ENCODE results near the gene C2orf76. TPM values are rescaled to one million over a fixed set of nuclear protein-coding genes. Genes with fewer than 3 reads are reported as not detected.

The C2orf76 gene
- total and polyA plus RNA-seq, 10 of the 15 experiments (the other 5 are each of a cell fraction or from before 2014, with no cell fraction given) = 14.0 to 46.1 (median 25.4) TPM

GRCh38 chr2:119387381-119388129, 20.9 kb upstream of the C2orf76 start (continued):
- no peak for TF ChIP-seq REST (IDR thresholded peaks at IDR 0.05; ENCODE audit: low read depth, low read length)
- no peak for TF ChIP-seq ZBTB40 (IDR thresholded peaks at IDR 0.05; ENCODE audit: borderline replicate concordance)
- TF ChIP-seq CBFB (IDR thresholded peaks at IDR 0.05; ENCODE audit: low read depth) = no peak
- peak; percentile 31; the same call in 1 of the 2 replicates for TF ChIP-seq CREM (IDR thresholded peaks at IDR 0.05; ENCODE audit: low read depth)
- peak; percentile 45; the same call in 1 of the 2 replicates for TF ChIP-seq ZNF217 (IDR thresholded peaks at IDR 0.05)
- TF ChIP-seq RELB (IDR thresholded peaks at IDR 0.05; ENCODE audit: low read depth) = peak; percentile 67
- TF ChIP-seq CEBPB (IDR thresholded peaks at IDR 0.05; ENCODE audit: borderline replicate concordance in 1 of 2, low read depth in 2 of 2, low read length in 2 of 2) = 0 out of 4 replicates have a peak, but pooled peaks of 1 of the 2 experiments have one; percentile 3
- TF ChIP-seq NR2F1 (conservative IDR thresholded peaks at IDR 0.05) = no peak; the same call in none of the 2 replicates
- peak; percentile 50; the same call in 1 of the 2 replicates for TF ChIP-seq BCL11A (IDR thresholded peaks at IDR 0.05; ENCODE audit: low read depth, low read length)
- TF ChIP-seq ZBTB4 (CRISPR knock-in tag; IDR thresholded peaks at IDR 0.05) = no peak
- TF ChIP-seq IKZF1 (conservative IDR thresholded peaks at IDR 0.05) = peak; percentile 86
- 0 out of 2 replicates have a peak, but pooled peaks have one; percentile 53 for TF ChIP-seq NBN (IDR thresholded peaks at IDR 0.05)
- TF ChIP-seq POU2F2 (IDR thresholded peaks at IDR 0.05; ENCODE audit: borderline replicate concordance, low read depth, low read length) = peak; percentile 67; the same call in 2 of the 3 replicates
- 0 out of 2 replicates have a peak, but pooled peaks have one; percentile 24 for TF ChIP-seq JUND (IDR thresholded peaks at IDR 0.05; ENCODE audit: low read depth, low read length)
- TF ChIP-seq NRF1 (conservative IDR thresholded peaks at IDR 0.05; ENCODE audit: low read depth, low read length) = no peak
- peak; percentile 86 for TF ChIP-seq MEF2B (IDR thresholded peaks at IDR 0.05; ENCODE audit: partially characterized antibody, poor library complexity, severe bottlenecking)

Data from GM12878 (cell line).